Measurements from ENCODE around the gene MTMR10.

Gene MTMR10

GRCh38 chr15:30956216-30957124 lies 35.0 kb downstream of the MTMR10 start:
- DNase-seq (ENCODE audit: low read depth) = no peak

- DNase-seq (ENCODE audit: low read depth) = no peak
These were observed 36.8 kb downstream of the MTMR10 start for GRCh38 chr15:30954674-30955073.

- DNase-seq (ENCODE audit: low read depth) = no peak
These were observed 37.6 kb downstream of the MTMR10 start for GRCh38 chr15:30953731-30954378.

- no peak for DNase-seq (ENCODE audit: low read depth)
These were observed 38.2 kb downstream of the MTMR10 start for GRCh38 chr15:30953183-30953582.

- DNase-seq (ENCODE audit: low read depth) = no peak
These were observed 47.6 kb downstream of the MTMR10 start for GRCh38 chr15:30943654-30944335.

- no peak for DNase-seq (ENCODE audit: low read depth)
These were observed 49.9 kb downstream of the MTMR10 start for GRCh38 chr15:30941520-30941919.

- DNase-seq (ENCODE audit: low read depth) = no peak
These were observed 51.1 kb downstream of the MTMR10 start for GRCh38 chr15:30940359-30940758.

- no peak for DNase-seq (ENCODE audit: low read depth)
These were observed 52.3 kb downstream of the MTMR10 start for GRCh38 chr15:30939161-30939560.

- DNase-seq (ENCODE audit: low read depth) = no peak
These were observed 58.1 kb downstream of the MTMR10 start for GRCh38 chr15:30933293-30933692.

- DNase-seq (ENCODE audit: low read depth) = no peak
These were observed 61.0 kb downstream of the MTMR10 start for GRCh38 chr15:30930422-30930821.

- DNase-seq (ENCODE audit: low read depth) = no peak
These were observed 61.4 kb downstream of the MTMR10 start for GRCh38 chr15:30929982-30930381.

- DNase-seq (ENCODE audit: low read depth) = no peak
These were observed 62.3 kb downstream of the MTMR10 start for GRCh38 chr15:30929064-30929669.

- no peak for DNase-seq (ENCODE audit: low read depth)
These were observed 63.4 kb downstream of the MTMR10 start for GRCh38 chr15:30928076-30928475.

GRCh38 chr15:30927148-30927761 lies 64.2 kb downstream of the MTMR10 start:
- DNase-seq (ENCODE audit: low read depth) = no peak

GRCh38 chr15:30926161-30926560 lies 65.3 kb downstream of the MTMR10 start:
- DNase-seq (ENCODE audit: low read depth) = no peak

GRCh38 chr15:30925686-30926085 lies 65.7 kb downstream of the MTMR10 start:
- no peak for DNase-seq (ENCODE audit: low read depth)

- DNase-seq (ENCODE audit: low read depth) = no peak
These were observed 67.1 kb downstream of the MTMR10 start for GRCh38 chr15:30924353-30924752.

GRCh38 chr15:30923429-30923828 lies 68.0 kb downstream of the MTMR10 start:
- no peak for DNase-seq (ENCODE audit: low read depth)

- no peak for DNase-seq (ENCODE audit: low read depth)
These were observed 68.7 kb downstream of the MTMR10 start for GRCh38 chr15:30922480-30923311.

- no peak for DNase-seq (ENCODE audit: low read depth)
These were observed 69.5 kb downstream of the MTMR10 start for GRCh38 chr15:30921781-30922479.

Measured in stimulated activated CD8-positive, alpha-beta memory T cell treated with anti-CD3 and anti-CD28 coated beads, Interleukin-12 subunit alpha, Interleukin-12 subunit beta, amount 100 ng/mL, for 4 hours (primary cell).